RPMI8226 (cell line): ENCODE data around the gene ST8SIA3.

Experiments
- DNase-seq: peaks from one replicate; pipeline ENCODE4 v3.0.0-alpha.2; 2015

Gene ST8SIA3

DNA sequence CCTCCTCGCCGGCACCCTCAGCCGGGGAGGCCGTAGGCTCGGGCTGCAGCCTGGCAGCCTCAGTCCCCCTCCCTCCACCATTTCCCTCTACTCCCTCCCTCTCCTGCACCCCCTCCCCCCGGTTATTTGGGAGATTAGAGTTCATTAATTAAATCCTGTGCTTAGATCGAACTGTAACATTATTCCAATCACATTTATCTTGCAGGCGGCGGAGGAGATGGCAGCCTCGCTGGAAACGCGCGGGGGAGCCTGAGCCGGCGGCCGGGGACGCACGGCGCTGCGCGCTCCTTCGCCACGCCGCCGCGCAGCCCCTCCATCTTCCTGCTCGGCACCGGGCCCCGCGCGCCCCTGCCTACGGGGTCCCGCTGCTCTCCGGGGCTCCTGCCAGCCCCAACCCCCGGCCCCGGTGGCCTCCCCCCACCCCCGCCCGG lies at the start of gene ST8SIA3:
ST8SIA3 (plus strand) TSS at position 287 of the 431 bp plus-strand sequence. CDS start 290 bp downstream, outside the sequence.
- DNase-seq = no peak

GRCh38 chr18:57311472-57311871 lies 40.9 kb upstream of the ST8SIA3 start:
- DNase-seq = no peak

- DNase-seq = no peak
These were observed 39.8 kb upstream of the ST8SIA3 start for GRCh38 chr18:57312346-57313144.

GRCh38 chr18:57320603-57321002 lies 31.8 kb upstream of the ST8SIA3 start:
- no peak for DNase-seq

GRCh38 chr18:57325491-57326166 lies 26.7 kb upstream of the ST8SIA3 start:
- no peak for DNase-seq

DNA sequence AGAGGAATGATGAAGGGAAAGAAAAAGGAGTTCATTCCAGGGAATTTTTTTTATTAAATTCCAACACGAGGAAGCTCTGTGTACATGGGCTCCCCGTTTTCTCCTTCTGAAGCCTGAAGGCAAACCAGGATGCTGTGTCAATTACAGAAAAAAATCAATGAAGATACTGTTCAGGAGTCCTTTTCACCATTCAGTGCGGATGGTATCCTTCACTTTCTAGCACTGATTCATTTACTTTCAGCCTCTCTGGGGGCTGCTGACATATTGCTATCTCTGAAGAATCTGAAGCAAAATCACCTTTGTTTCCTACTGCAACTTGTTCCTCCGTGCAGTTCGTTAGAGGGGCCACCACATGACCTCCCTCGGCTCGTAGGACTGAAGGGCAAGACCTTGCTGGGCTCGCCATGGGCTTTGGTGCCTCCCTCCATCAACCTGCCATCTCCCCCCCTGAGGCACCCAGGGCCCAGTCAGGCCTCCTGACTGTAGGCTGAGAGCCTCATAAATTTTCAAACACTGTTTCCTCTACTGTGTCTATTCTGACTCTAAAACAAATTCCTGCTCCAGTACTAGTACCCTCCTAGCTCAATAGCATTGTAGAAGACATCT lies 25.5 kb upstream of the ST8SIA3 start:
- DNase-seq = no peak

DNA sequence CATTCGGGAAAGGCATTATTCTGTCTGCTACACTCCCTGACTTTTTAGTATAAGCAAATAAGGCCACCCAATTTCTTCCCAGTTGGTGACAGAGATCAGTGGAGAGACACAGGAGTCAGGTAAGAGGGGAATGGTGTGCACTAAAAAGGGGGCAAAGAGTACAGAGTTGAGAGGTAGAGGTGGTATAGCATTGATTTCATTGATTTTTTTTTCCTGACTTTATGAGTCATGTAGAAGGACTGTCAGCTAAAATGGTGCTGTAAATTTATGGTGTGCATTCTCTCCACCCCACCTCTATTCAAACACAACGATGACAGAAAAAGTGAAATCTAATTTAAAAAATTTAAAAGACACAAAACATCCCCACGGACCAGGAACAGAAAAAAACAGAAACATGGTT lies 23.7 kb upstream of the ST8SIA3 start:
- no peak for DNase-seq

DNA sequence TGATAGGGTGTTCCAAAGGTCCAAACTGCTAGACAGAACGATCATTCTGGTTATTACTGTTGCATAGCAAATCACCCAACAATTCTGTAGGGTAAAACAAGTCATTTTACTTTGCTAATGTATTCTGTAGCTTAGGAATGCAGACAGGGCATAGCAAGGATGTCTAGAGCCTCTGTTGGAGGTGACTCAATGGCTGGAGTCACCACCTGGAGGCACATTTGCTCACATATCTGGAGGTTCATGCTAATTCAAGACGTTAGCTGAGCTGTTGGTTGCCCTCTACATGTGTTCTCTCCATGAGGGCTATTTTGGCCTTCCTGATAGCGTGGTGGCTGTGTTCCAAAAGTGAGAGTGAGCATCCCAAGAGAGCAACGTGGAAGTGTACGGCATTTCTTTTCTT lies 22.5 kb upstream of the ST8SIA3 start:
- DNase-seq = no peak

- DNase-seq = no peak
These were observed 20.6 kb upstream of the ST8SIA3 start for GRCh38 chr18:57331718-57332117.

- no peak for DNase-seq
These were observed 18.4 kb upstream of the ST8SIA3 start for GRCh38 chr18:57333940-57334339.

DNA sequence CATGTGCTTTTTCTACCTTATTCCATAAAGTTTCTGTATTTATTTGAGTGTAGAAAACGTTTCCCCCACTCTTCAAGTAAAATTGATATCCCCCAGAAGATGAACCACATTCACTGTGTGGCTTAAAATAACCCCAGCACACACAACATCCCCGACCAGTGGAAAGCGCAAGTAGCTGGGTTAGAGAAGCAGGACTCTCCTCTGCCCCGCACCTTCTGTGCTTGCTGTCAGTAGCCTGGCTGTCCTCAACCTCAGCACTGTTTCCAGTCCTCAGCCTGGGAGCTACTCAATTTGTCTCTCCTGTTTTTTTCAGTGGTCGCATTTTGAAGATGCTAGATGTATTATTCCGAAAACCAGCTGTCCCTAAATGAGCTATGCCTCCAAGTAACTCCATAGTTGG lies 18.0 kb upstream of the ST8SIA3 start:
- no peak for DNase-seq

GRCh38 chr18:57336343-57336742 lies 16.0 kb upstream of the ST8SIA3 start:
- no peak for DNase-seq

- DNase-seq = no peak
These were observed 14.5 kb upstream of the ST8SIA3 start for GRCh38 chr18:57337890-57338289.

DNA sequence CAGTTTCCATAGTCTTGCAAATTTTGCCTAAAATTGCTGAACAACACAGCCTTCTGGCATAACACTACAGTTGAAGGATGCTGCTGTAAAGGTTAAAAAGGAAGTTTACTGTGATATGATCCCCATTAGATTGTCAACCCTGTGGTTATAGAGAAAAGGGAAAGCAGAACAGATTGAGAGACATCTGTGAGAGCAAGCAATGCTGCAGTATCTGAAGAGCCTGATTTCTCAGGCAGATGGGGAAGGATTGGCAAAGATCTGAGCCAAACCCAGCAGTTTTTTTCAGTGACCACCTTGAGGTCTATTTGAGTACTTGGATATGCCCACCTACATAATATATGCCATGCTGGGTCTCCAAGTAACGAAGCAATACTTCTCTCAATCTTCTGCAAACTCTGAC lies 8.5 kb upstream of the ST8SIA3 start:
- no peak for DNase-seq

DNA sequence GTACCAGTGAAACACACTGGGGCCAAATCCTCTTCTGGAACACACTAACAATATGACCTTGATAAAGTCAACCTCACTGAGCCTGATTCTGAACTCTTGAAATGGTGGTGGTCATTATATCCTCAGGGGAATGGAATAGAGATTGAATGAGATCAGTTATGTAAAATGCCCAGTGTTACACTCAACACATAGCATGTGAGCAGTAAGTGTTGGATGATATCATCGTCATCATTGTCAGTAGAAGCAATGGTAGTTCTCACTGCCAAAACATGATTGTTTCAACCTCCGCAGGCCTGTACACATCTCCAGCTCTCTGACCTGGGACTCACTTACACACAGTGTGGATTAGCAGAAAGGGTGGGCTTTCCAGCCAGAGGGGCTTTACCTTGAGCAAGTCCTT lies 5.5 kb upstream of the ST8SIA3 start:
- DNase-seq = no peak

DNA sequence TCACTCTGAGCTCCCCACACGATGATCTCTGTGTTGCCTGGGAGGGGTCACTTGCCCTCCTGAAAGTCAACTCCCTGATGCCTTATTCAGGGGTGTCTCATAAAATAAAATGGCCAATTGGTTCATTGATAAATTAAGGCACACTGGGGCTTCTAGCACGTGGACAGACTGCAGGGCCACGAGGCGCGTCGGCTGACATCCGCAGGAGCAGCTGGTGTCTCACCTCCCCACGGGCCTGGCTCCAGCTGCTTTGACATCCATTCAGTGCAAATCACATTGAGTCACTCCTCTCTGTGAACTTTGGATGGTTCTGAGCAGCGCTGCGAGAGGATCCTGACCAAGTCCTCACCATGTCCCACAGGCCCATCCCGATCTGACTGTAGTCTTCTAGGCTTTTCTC lies 4.6 kb upstream of the ST8SIA3 start:
- no peak for DNase-seq

DNA sequence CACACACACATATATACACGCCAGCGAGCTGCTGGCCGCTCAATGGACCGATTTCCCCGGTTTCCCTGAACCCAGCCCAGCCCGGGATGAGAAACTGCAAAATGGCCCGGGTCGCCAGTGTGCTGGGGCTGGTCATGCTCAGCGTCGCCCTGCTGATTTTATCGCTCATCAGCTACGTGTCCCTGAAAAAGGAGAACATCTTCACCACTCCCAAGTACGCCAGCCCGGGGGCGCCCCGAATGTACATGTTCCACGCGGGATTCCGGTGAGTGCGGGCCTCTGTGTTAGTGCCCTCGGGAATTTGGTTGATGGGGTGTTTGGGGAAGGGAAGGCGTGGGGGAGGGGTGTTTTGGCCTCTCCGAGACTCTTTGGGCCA lies 392 bp downstream of the ST8SIA3 start:
- DNase-seq = no peak

- no peak for DNase-seq
These were observed 981 bp downstream of the ST8SIA3 start for GRCh38 chr18:57353137-57353939.

GRCh38 chr18:57353940-57354461 lies 1.6 kb downstream of the ST8SIA3 start:
- DNase-seq = peak; percentile 6

DNA sequence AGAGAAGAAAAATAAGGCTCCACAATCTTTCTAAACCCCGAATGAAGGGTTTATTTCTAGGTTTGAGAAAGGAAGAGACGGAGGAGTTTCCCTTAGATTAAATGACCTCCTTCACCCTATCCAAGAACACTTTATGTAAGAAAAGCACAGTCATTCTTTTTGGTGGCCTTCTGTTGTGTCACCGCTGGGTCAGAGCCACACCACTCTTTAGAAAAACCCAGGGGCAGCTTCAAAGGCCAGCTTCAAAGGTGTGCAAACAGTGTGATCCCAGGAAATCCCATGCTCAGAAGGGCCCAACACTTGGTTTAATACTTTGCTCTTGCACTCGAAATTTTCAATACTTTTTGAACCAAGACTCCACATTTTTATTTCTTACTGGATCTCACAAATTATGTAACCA lies 7.1 kb downstream of the ST8SIA3 start:
- DNase-seq = no peak

DNA sequence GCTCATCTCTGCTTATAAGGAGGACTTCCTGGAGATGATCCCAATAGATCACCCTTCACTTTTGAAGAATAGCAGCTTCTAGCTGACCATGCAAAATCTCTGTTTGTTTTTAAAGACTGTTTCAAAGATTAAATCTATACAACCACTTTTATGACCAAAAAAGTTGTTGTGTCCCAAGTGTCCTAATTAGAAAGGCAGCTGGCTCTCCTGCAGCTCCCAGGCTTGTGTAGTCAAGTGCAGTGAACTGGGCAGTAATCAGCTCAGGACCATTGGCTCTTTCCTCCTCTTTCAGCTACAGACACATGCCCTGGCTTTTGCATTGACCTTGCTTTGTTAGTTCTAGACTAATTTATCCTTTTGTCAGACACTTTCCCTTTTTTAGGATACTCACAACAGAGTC lies 10.4 kb downstream of the ST8SIA3 start:
- no peak for DNase-seq

GRCh38 chr18:57364460-57364859 lies 12.1 kb downstream of the ST8SIA3 start:
- DNase-seq = no peak

DNA sequence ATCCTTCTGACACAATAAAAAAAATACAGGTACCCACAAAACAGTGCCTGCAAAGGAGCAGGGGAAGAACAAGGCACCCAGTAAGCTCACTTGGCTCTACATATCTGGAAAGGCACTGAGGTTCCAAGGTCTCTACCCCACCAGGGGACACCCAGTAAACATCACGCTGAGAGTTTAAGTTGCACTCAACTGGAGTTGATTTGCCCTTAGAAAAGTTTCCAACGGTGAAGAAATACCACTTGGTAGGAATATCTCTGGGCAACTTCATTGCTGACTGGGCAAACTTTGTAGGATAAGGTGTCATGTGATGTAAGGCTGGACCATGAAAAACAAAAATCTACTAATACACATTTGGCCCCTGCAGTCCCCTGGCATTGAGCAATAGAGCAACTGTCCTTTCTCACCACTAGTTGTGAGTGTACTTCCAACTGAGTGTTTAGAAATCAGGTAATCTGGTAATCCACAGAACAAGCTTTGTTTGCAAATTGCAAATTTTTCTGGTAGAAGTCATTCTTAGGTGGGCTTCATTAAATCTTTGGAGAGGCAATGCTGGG lies 14.2 kb downstream of the ST8SIA3 start:
- DNase-seq = no peak
